GM12873 (cell line): ENCODE results near the gene PYM1.

Source experiments
- TF ChIP-seq, protein P1 (sequence below): IDR thresholded peaks from 2 replicates; pipeline ENCODE4 v1.5.1; 2012; ENCODE audit warnings: low read depth, mild to moderate bottlenecking, moderate library complexity, low read length, control low read depth; ENCODE audit not compliant: insufficient read depth; ENCODE audit errors: missing control alignments

PYM1 gene

DNA sequence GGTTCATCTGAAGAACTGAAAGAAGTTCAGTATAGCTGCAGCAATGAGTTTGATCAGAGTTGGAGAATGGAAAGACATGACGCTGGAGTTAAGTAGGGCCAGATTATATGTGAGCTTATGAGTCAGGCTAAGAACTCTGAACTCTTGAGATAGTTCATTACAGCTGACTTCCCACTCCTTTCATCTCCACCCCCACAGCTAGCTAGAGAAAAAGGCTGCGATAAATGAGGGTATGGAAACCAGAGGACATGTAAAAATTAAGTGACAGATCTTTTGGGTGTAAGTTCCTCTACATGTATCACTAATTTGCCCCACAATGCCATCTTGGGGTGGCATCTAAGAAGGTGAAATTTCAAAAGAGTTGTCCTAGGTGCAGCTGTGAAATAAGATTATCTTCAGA lies 28.6 kb downstream of the PYM1 start:
- TF ChIP-seq, protein P1, sequence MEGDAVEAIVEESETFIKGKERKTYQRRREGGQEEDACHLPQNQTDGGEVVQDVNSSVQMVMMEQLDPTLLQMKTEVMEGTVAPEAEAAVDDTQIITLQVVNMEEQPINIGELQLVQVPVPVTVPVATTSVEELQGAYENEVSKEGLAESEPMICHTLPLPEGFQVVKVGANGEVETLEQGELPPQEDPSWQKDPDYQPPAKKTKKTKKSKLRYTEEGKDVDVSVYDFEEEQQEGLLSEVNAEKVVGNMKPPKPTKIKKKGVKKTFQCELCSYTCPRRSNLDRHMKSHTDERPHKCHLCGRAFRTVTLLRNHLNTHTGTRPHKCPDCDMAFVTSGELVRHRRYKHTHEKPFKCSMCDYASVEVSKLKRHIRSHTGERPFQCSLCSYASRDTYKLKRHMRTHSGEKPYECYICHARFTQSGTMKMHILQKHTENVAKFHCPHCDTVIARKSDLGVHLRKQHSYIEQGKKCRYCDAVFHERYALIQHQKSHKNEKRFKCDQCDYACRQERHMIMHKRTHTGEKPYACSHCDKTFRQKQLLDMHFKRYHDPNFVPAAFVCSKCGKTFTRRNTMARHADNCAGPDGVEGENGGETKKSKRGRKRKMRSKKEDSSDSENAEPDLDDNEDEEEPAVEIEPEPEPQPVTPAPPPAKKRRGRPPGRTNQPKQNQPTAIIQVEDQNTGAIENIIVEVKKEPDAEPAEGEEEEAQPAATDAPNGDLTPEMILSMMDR = no peak

DNA sequence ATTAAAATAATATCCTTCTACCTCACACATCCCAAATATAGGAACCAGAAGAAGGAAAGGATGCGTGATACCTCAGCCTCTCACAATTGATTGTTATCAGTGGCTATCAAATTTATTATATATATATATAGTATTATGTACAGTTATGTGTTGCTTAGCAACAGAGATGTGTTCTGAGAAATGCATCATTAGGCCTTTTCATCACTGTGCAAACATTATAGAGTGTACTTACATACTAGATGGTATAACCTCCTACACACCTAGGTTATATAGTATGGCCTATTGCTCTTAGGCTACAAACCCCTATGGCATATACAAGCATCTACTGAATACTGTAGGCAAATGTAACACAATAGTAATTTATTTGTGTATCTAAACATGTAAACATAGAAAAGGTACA lies 34.0 kb downstream of the PYM1 start:
- TF ChIP-seq, protein P1 = no peak

DNA sequence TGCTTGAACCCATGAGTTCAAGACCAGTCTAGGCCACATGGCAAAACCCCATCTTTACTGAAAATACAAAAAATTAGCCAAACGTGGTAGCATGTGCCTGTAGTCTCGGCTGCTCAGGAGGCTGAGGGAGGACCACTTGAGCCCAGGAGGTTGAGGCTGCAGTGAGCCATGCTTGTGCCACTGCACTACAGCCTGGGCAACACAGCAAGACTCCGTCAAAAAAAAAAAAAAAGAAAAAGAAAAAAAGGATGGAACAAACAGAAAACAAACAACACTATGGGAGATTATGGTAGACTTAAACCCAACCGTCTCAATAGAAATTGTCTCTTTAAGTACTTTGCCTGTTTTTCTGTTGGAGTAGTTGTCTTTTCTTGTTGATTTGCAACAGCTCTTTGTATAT lies 36.4 kb downstream of the PYM1 start:
- TF ChIP-seq, protein P1 = no peak

DNA sequence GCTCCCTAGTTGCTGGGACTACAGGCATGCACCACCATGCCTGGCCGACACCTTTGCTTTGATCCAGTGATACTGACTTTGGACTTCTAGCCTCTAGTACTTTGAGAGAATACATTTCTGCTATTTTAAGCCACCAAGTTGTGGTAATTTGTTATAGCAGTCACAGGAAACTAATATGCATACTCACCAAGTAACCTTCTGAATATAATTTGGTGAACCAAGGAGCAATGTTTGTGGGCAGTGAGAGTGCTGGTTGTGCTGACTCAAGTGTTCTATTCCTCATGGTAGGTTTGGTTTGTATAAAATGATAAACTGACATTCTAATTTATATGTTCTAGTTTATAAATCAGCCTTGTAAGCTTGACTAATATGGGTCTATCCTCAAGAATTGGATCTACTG lies 42.6 kb downstream of the PYM1 start:
- TF ChIP-seq, protein P1 = no peak

GRCh38 chr12:55877824-55878223 lies 49.9 kb downstream of the PYM1 start:
- TF ChIP-seq, protein P1 = no peak

DNA sequence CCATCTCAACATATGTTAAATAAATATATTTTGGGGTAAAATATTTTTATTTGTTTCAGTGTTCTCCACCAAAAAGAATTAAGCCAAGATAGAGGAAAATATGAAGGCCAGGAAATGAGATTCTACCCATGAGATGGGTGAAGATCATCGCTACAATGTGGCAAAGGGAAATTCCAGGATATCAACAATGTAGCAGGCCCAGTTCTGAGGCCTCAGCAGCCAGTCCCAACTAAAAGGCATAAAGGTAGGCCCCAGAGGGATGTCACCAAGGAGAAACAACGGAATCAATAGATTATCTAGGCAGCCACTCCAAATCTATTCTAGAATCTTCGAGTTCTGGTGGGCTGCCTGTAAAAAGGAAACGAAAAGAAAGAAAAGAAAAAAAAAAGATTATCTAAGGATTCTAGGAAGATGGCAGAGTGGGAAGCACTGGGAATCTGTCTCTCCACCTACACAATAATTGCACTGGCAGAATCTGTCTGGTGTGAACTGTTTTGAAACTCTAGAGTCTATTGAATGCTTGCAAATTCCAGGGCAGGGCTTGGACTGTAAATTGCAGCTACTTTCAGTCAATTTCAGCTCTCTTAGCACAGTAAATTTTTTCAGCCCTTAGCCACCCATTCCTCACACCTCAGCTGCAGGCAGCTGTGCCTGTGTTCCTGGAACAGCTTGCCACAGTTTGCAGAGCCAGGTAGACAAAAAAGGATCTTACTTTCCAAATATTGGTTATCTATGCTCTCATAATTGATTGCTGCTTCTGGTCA lies 51.8 kb downstream of the PYM1 start:
- TF ChIP-seq, protein P1 = no peak

GRCh38 chr12:55874443-55874842 lies 53.3 kb downstream of the PYM1 start:
- TF ChIP-seq, protein P1 = no peak
